Measurements from ENCODE around the gene CRACDL. TPM values are rescaled to one million over a fixed set of nuclear protein-coding genes. Genes with fewer than 3 reads are reported as not detected.

The CRACDL gene
- polyA plus RNA-seq, 1 of the 3 experiments (the other 2 are of a cell fraction): not detected

DNA sequence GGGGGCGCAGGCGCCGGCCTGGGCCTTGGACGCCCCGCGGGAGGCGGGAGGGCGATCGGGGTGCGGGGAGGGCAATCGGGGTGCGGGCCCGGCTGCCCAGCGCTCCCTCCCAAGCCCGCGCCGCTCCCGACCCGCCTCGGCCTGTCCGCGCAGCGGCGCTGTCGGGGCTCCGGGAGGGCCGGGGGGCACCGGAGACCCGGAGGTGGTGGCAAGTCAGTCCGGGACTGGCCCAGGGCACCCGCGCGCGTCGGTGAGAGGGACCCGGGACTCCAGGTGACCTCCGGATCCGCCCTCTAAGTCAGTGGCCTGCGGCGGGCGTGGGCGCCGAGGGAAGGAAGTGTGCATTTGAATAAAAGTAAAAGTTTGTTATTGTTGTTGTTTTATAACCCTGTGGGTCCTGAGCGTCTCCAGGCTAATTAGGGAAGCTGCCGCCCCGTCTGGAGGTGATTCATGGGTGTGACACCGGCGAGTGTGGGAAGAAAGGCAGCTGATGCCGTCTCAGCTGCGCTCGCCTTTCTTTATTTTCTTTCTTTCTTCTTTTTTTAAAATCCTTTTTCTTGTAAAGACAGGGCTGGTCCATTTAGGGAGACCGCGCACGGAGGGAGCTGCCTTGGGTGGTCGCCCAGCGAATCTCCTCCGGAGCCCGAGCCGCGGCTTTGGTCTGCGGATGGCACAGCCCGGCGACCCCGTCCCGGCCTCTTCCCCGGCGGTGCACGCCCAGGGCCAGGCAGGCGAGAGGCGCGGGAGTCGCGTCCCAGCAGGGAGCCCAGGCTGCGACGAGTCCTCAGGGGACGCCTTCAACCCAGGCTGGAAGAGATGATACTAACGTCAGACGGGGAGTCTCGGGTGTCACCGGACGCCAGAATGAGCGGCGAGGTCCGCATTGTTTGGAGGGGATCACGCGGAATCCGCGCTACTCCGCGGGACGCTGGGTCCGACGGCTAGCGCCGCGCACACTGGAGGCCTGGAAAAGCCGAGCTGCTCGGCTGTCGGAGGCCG, 627 bp upstream of the CRACDL start:
- POLR2A ChIA-PET: no interaction called here
- peak; percentile 81 for DNase-seq
- H3K4me1 ChIP-seq (ENCODE audit: control insufficient read depth in 1 of 2, insufficient read depth in 2 of 2, low read depth in 1 of 2, low read length in 1 of 2): no peaks in the 10 kb centered on the region; a peak in 1 of 4 replicates
- no peak overlapping the region for H3K27ac ChIP-seq (ENCODE audit: low read depth in 2 of 2, low read length in 1 of 2)
- no peak for TF ChIP-seq GABPA (IDR thresholded peaks at IDR 0.05; ENCODE audit: low read depth)
- no peak for TF ChIP-seq FOXJ3 (CRISPR knock-in tag; IDR thresholded peaks at IDR 0.05)
- no peak for TF ChIP-seq EP300 (IDR thresholded peaks at IDR 0.05; ENCODE audit: borderline replicate concordance in 1 of 2, low read depth in 1 of 2, low read length in 1 of 2)
- no peak for TF ChIP-seq JUND (IDR thresholded peaks at IDR 0.05)
- no peaks in the 10 kb centered on the region for H3F3A ChIP-seq (replicated peaks; ENCODE audit: insufficient read depth)
- peaks cover 23% of the 10 kb centered on the region; the same call in 1 of the 2 replicates for H3K27me3 ChIP-seq (ENCODE audit: insufficient read depth)
- peak overlapping the region; percentile 52; the same call in 1 of the 2 replicates for H3K4me2 ChIP-seq
- peak overlapping the region; percentile 37 to 46; a peak in 3 of 4 replicates for H3K4me3 ChIP-seq (ENCODE audit: low read depth in 2 of 2, low read length in 1 of 2)
- no peaks in the 10 kb centered on the region for H3K9me3 ChIP-seq
- CTCF ChIA-PET: interaction anchor here (0.7 to 2.4 kb wide), 5 partner anchors 11 to 287 kb away, joined by 3 to 9 read pairs (median 4); no protein-coding TSS in a partner anchor
- H3K9me2 ChIP-seq: no peaks in the 10 kb centered on the region
- WGBS (ENCODE audit: low lambda C conversion rate): 63% methylated on average over 57 of the region's 100 CpGs
- no peaks in the 10 kb centered on the region for H4K20me1 ChIP-seq (ENCODE audit: insufficient read depth)
- no peaks in the 10 kb centered on the region for H3K36me3 ChIP-seq (replicated peaks in 1 of 2; ENCODE audit: control insufficient read depth in 1 of 2, insufficient read depth in 2 of 2, low read length in 1 of 2)
- H3K9ac ChIP-seq: no peak overlapping the region
- no peak overlapping the region for H2AFZ ChIP-seq (ENCODE audit: low read depth)
- H3K79me2 ChIP-seq (ENCODE audit: insufficient read depth): no peaks in the 10 kb centered on the region

DNA sequence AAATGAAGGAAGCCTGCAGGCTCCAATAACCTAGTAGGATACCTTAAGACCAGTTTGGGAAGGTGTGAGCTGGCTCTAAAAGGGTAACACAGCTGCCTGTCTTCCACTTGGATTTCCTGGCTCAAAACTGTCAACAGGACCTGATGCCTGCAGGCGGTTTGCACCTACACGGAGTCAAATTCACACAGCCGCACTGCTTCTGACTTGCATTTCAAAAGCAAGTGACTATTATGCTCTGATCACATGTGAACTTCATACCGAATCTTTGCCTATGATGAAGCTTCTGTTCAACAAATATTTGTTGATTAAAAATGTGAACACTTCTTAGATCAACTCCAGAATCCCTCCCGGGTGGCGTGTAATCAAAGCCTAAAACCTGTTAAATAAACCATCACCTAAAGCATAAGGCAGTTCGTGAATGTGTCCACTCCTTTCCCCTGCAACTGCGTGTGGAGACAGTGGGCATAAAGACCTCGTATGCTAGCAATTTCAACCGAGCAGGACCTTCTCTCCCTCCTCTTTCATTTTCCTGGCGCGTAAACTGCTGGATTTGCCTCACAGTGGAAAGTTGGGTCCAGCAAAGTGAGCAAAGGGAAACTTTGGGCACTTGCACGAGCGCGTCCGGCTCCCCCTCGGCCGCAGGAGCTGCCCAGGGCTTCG, 784 bp downstream of the CRACDL start:
- Histone ChIP-seq H3K27me3 (ENCODE audit: insufficient read depth) (peaks cover 23% of the 10 kb centered on the region; the same call in 1 of the 2 replicates), H3K36me3 (replicated peaks in 1 of 2; ENCODE audit: control insufficient read depth in 1 of 2, insufficient read depth in 2 of 2, low read length in 1 of 2) (no peaks in the 10 kb centered on the region), H3K79me2 (ENCODE audit: insufficient read depth) (no peaks in the 10 kb centered on the region), H3K27ac (ENCODE audit: low read depth in 2 of 2, low read length in 1 of 2) (no peak overlapping the region), H3K4me3 (ENCODE audit: low read depth in 2 of 2, low read length in 1 of 2) (peak overlapping the region in 1 of 2 experiments; percentile 46; a peak in 2 of 4 replicates), H3K4me1 (ENCODE audit: control insufficient read depth in 1 of 2, insufficient read depth in 2 of 2, low read depth in 1 of 2, low read length in 1 of 2) (no peaks in the 10 kb centered on the region; a peak in 1 of 4 replicates), H3F3A (replicated peaks; ENCODE audit: insufficient read depth) (no peaks in the 10 kb centered on the region), H4K20me1 (ENCODE audit: insufficient read depth) (no peaks in the 10 kb centered on the region), H3K9me3 (no peaks in the 10 kb centered on the region), H3K9ac (no peak overlapping the region), H2AFZ (ENCODE audit: low read depth) (no peak overlapping the region), H3K4me2 (peak overlapping the region; percentile 47; the same call in 1 of the 2 replicates), H3K9me2 (no peaks in the 10 kb centered on the region)
- TF ChIP-seq JUND (IDR thresholded peaks at IDR 0.05) (no peak), SIN3A (IDR thresholded peaks at IDR 0.05; ENCODE audit: borderline replicate concordance, low read depth, low read length) (no peak), GABPA (IDR thresholded peaks at IDR 0.05; ENCODE audit: low read depth) (no peak), FOXM1 (IDR thresholded peaks at IDR 0.05; ENCODE audit: low read depth) (no peak), MEF2A (IDR thresholded peaks at IDR 0.05; ENCODE audit: borderline replicate concordance, low read depth) (no peak)
- TF ChIP-seq, protein P1, sequence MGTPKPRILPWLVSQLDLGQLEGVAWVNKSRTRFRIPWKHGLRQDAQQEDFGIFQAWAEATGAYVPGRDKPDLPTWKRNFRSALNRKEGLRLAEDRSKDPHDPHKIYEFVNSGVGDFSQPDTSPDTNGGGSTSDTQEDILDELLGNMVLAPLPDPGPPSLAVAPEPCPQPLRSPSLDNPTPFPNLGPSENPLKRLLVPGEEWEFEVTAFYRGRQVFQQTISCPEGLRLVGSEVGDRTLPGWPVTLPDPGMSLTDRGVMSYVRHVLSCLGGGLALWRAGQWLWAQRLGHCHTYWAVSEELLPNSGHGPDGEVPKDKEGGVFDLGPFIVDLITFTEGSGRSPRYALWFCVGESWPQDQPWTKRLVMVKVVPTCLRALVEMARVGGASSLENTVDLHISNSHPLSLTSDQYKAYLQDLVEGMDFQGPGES (IDR thresholded peaks at IDR 0.05; ENCODE audit: low read depth, low read length): no peak
- TF ChIP-seq, protein P2, sequence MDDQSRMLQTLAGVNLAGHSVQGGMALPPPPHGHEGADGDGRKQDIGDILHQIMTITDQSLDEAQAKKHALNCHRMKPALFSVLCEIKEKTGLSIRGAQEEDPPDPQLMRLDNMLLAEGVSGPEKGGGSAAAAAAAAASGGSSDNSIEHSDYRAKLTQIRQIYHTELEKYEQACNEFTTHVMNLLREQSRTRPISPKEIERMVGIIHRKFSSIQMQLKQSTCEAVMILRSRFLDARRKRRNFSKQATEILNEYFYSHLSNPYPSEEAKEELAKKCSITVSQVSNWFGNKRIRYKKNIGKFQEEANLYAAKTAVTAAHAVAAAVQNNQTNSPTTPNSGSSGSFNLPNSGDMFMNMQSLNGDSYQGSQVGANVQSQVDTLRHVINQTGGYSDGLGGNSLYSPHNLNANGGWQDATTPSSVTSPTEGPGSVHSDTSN (IDR thresholded peaks at IDR 0.05): no peak
- TF ChIP-seq, protein P3, sequence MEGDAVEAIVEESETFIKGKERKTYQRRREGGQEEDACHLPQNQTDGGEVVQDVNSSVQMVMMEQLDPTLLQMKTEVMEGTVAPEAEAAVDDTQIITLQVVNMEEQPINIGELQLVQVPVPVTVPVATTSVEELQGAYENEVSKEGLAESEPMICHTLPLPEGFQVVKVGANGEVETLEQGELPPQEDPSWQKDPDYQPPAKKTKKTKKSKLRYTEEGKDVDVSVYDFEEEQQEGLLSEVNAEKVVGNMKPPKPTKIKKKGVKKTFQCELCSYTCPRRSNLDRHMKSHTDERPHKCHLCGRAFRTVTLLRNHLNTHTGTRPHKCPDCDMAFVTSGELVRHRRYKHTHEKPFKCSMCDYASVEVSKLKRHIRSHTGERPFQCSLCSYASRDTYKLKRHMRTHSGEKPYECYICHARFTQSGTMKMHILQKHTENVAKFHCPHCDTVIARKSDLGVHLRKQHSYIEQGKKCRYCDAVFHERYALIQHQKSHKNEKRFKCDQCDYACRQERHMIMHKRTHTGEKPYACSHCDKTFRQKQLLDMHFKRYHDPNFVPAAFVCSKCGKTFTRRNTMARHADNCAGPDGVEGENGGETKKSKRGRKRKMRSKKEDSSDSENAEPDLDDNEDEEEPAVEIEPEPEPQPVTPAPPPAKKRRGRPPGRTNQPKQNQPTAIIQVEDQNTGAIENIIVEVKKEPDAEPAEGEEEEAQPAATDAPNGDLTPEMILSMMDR (IDR thresholded peaks at IDR 0.05): no peak
- WGBS (ENCODE audit: low lambda C conversion rate): 55% methylated on average over 17 of the region's 19 CpGs
- ChIA-PET POLR2A (no interaction called here), CTCF (interaction anchor here (0.6 to 2.4 kb wide), 4 partner anchors 12 to 331 kb away, joined by 3 to 9 read pairs (median 5); no protein-coding TSS in a partner anchor)
- DNase-seq: no peak

All from SK-N-SH (cell line).